ENCODE data around the gene MDM2.
A peak's percentile ranks its signal among the peaks of the same experiment; 100 is the strongest.

MDM2 gene

DNA sequence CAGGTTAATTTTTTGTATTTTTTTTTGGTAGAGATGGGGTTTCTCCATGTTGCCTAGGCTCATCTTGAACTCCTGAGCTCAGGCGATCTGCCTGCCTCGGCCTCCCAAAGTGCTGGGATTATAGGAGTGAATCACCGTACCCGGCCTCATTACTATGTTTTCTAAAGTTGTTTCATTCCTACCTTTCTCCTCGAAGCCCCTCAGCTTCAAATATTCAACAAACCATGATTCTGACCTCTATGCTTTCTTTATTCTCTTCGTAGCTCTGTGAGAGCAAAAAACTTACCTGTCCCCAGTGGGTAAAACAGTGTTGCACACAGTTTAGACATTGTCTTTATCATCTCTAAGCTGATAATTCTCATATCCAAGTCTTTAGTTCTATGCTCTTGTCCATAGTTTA is 26.2 kb upstream of the MDM2 start:
- TF ChIP-seq CEBPB (IDR thresholded peaks at IDR 0.05) (no peak), FOXM1 (IDR thresholded peaks at IDR 0.05; ENCODE audit: borderline replicate concordance, low read depth) (no peak), YY1 (IDR thresholded peaks at IDR 0.05; ENCODE audit: low read depth) (no peak)

DNA sequence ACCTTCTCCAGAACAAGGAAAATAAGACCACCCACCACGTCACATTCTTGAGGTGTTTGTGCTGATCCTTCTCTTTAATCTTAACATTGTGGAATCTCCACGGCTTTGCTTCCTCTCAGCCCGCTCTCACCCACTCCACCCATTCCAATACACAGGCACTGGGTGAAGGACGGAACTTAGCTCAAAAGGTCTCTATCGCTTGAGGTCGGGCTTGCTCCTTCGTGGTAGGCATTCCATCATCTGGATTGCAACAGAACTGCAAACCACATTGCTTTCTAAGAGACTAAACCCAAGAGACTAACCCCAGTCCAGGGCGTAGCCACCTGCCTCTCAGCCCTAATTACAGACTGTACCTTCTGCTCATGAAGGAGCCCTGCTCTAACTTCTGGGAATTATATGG is 24.0 kb upstream of the MDM2 start:
- no peak for TF ChIP-seq EGR1 (IDR thresholded peaks at IDR 0.05)

DNA sequence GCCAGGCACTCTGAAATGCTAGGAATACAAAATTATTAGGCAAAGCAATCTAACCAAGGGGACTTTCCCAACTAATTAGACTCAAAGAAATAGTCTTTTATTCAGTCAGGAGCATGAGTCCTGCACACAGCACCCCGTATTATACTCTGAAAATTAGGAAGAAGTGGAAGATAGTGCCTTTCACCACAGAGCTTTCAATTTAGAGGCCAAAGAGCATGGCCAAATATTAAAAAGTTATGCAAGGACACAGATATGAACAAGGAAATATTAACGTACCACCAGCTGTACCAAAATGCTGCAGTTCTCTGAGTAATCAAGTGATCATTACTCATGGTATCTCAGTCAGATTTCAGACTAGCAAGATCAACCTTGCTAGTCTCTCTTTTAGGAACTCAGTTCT is 22.6 kb upstream of the MDM2 start:
- no peak for TF ChIP-seq FOXM1 (IDR thresholded peaks at IDR 0.05; ENCODE audit: borderline replicate concordance, low read depth)
- TF ChIP-seq EP300 (IDR thresholded peaks at IDR 0.05; ENCODE audit: borderline replicate concordance) = no peak
- no peak for TF ChIP-seq ZBTB7A (IDR thresholded peaks at IDR 0.05; ENCODE audit: low read depth)
- no peak for TF ChIP-seq CREB1 (IDR thresholded peaks at IDR 0.05; ENCODE audit: low read depth)

DNA sequence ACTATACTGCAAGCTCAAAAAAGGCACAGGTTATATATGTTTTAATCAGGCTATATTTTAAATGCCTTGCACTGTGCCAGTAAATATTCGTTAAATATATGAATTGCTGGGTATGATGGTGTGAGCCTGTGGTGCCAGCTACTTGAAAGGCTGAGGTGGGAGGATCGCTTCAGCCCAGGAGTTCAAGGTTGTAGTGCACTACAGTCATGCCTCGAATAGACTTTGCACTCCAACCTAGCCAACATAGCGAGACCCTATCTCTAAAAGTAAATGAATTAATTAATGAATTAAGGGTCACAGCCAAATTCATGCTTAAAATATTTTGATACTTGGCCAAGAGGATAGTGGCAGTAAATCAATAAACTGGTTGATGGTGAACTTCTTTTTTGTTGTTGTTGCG is 22.2 kb upstream of the MDM2 start:
- TF ChIP-seq, protein P1, sequence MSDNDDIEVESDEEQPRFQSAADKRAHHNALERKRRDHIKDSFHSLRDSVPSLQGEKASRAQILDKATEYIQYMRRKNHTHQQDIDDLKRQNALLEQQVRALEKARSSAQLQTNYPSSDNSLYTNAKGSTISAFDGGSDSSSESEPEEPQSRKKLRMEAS (IDR thresholded peaks at IDR 0.05) = no peak
- TF ChIP-seq CREB1 (IDR thresholded peaks at IDR 0.05; ENCODE audit: low read depth) (no peak), EGR1 (IDR thresholded peaks at IDR 0.05) (no peak), ZBTB7A (IDR thresholded peaks at IDR 0.05; ENCODE audit: low read depth) (no peak), RAD21 (IDR thresholded peaks at IDR 0.05; ENCODE audit: low read depth) (no peak), TEAD4 (IDR thresholded peaks at IDR 0.05) (no peak)

DNA sequence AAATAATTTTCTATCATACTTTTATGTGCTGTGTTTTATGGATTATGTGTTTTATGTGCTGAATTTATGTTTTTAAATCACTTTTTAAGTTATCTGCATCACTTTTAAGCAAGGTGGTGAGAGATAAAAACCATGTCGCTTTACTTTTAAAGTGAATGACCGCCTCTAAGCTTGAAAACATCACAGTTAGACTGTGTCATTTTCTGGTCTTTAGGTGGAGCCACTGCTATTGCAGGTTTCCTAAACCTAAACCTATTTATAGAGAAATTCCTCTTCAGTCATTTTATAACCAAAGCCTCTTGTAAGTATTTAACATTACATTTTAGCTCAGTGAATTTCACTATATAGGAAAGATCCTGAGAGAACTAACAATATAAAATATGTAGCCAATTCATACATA is 21.0 kb upstream of the MDM2 start:
- peak; percentile 34 for TF ChIP-seq RAD21 (IDR thresholded peaks at IDR 0.05; ENCODE audit: low read depth)
- no peak for TF ChIP-seq TCF12 (IDR thresholded peaks at IDR 0.05; ENCODE audit: low read depth)

DNA sequence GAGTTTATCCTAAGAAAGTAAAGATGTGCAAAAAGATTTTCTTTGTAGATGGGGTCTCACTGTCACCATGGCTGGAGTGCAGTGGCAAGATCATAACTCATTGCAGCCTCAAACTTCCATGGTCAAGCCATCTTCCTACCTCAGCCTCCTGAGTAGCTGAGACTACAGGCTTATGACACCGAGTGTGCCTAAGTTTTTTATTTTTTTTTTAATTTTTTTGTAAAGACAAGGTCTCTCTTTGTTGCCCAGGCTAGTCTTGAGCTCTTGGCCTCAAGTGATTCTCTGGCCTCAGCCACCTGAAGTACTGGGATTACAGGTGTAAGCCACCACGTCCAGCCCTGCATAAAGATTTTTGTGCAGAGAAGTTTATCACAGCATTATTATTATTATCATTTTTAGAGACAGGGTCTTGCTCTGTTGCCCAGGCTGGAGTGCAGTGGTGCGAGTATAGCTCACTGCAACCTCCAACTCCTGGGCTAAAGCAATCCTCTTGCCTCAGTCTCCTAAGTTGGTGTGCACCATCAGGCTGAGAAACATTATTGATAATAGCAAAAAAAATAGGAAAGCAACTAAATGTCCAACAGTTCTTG is 19.3 kb upstream of the MDM2 start:
- no peak for TF ChIP-seq FOXM1 (IDR thresholded peaks at IDR 0.05; ENCODE audit: borderline replicate concordance, low read depth)
- no peak for TF ChIP-seq NFIC (IDR thresholded peaks at IDR 0.05)
- TF ChIP-seq, protein P2, sequence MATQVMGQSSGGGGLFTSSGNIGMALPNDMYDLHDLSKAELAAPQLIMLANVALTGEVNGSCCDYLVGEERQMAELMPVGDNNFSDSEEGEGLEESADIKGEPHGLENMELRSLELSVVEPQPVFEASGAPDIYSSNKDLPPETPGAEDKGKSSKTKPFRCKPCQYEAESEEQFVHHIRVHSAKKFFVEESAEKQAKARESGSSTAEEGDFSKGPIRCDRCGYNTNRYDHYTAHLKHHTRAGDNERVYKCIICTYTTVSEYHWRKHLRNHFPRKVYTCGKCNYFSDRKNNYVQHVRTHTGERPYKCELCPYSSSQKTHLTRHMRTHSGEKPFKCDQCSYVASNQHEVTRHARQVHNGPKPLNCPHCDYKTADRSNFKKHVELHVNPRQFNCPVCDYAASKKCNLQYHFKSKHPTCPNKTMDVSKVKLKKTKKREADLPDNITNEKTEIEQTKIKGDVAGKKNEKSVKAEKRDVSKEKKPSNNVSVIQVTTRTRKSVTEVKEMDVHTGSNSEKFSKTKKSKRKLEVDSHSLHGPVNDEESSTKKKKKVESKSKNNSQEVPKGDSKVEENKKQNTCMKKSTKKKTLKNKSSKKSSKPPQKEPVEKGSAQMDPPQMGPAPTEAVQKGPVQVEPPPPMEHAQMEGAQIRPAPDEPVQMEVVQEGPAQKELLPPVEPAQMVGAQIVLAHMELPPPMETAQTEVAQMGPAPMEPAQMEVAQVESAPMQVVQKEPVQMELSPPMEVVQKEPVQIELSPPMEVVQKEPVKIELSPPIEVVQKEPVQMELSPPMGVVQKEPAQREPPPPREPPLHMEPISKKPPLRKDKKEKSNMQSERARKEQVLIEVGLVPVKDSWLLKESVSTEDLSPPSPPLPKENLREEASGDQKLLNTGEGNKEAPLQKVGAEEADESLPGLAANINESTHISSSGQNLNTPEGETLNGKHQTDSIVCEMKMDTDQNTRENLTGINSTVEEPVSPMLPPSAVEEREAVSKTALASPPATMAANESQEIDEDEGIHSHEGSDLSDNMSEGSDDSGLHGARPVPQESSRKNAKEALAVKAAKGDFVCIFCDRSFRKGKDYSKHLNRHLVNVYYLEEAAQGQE (IDR thresholded peaks at IDR 0.05; ENCODE audit: low read depth) = no peak
- TF ChIP-seq TEAD4 (IDR thresholded peaks at IDR 0.05) = no peak
- TF ChIP-seq TAF1 (IDR thresholded peaks at IDR 0.05; ENCODE audit: low read depth) = no peak
- no peak for TF ChIP-seq ZBTB7A (IDR thresholded peaks at IDR 0.05; ENCODE audit: low read depth)
- no peak for TF ChIP-seq CEBPB (IDR thresholded peaks at IDR 0.05)
- no peak for TF ChIP-seq YY1 (IDR thresholded peaks at IDR 0.05; ENCODE audit: low read depth)
- TF ChIP-seq, protein P1 (IDR thresholded peaks at IDR 0.05) = no peak
- TF ChIP-seq, protein P3, sequence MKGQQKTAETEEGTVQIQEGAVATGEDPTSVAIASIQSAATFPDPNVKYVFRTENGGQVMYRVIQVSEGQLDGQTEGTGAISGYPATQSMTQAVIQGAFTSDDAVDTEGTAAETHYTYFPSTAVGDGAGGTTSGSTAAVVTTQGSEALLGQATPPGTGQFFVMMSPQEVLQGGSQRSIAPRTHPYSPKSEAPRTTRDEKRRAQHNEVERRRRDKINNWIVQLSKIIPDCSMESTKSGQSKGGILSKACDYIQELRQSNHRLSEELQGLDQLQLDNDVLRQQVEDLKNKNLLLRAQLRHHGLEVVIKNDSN (IDR thresholded peaks at IDR 0.05) = no peak
- TF ChIP-seq EGR1 (IDR thresholded peaks at IDR 0.05) = no peak
- TF ChIP-seq CREB1 (IDR thresholded peaks at IDR 0.05; ENCODE audit: low read depth) = no peak
- no peak for TF ChIP-seq RAD21 (IDR thresholded peaks at IDR 0.05; ENCODE audit: low read depth)
- TF ChIP-seq EP300 (IDR thresholded peaks at IDR 0.05; ENCODE audit: borderline replicate concordance) = no peak
- no peak for TF ChIP-seq TCF12 (IDR thresholded peaks at IDR 0.05; ENCODE audit: low read depth)

DNA sequence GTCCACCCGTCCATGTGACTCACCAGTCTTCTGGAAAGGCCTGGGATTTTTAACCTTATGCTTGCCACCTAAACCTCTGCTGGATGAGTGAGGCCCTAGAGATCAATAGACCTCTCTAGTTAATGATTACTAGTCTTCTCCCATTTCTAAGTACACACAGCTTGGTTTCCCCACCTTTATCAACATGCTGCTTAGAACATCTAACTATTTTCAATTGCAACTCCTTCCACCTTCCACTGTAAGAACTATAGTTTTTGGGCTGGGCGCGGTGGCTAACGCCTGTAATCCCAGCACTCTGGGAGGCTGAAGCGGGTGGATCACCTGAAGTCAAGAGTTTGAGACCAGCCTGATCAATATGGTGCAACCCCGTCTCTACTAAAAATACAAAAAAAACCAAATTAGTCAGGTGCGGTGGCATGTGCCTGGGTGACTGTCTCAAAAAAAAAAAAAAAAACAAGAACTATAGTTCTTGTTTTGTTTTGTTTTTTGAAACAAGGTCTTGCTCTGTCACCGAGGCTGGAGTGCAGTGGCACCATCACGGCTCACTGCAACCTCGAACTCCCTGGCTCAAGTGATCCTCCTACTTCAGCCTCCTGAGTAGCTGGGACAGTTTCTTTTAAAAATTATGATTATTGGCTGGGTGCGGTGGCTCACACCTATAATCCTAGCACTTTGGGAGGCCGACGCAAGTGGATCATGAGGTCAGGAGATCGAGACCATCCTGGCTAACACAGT is 18.7 kb upstream of the MDM2 start:
- TF ChIP-seq, protein P2 (IDR thresholded peaks at IDR 0.05; ENCODE audit: low read depth) = no peak
- TF ChIP-seq, protein P1 (IDR thresholded peaks at IDR 0.05) = no peak
- TF ChIP-seq RAD21 (IDR thresholded peaks at IDR 0.05; ENCODE audit: low read depth) (no peak), CREB1 (IDR thresholded peaks at IDR 0.05; ENCODE audit: low read depth) (no peak), TAF1 (IDR thresholded peaks at IDR 0.05; ENCODE audit: low read depth) (no peak), EP300 (IDR thresholded peaks at IDR 0.05; ENCODE audit: borderline replicate concordance) (no peak), NFIC (IDR thresholded peaks at IDR 0.05) (no peak), YY1 (IDR thresholded peaks at IDR 0.05; ENCODE audit: low read depth) (no peak), CEBPB (IDR thresholded peaks at IDR 0.05) (no peak), FOXM1 (IDR thresholded peaks at IDR 0.05; ENCODE audit: borderline replicate concordance, low read depth) (no peak), EGR1 (IDR thresholded peaks at IDR 0.05) (no peak)
